ENCODE data around the gene RPH3AL. TPM values are rescaled to one million over a fixed set of nuclear protein-coding genes. Genes with fewer than 3 reads are reported as not detected.
"Not testable (repeated sequence)": the region's sequence is repeated elsewhere in the genome, so short reads cannot be mapped to it uniquely, and the experiment has no call there.

RPH3AL gene
- total RNA-seq, 1 donor from 2014 or later: 22.3 TPM

DNA sequence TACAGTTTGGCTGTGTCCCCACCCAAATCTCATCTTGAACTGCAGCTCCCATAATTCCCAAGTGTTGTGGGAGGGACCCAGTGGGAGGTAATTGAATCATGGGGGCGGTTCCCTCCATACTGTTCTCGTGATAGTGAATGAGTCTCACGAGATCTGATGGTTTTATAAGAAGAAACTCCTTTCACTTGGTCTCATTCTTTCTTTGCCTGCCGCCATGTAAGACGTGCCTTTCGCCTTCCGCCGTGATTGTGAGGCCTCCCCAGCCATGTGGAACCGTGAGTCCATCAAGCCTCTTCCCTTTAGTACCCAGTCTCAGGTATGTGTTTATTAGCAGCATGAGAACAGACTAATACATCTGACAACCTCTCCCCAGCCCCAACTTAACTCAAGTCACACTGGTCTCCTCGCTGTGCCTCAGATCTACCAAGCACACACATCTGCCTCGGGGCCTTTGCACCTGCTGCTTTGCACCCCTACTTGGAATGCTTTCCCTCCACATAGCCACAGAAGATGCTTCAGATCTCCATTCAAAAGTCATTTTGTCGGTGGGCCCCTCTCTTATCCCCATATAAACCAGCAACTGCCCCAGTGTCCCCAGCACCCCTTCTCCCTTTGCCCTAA, 74.4 kb downstream of the RPH3AL start:
- peaks cover 3% of the 10 kb centered on the region for H3K27me3 Mint-ChIP-seq (ENCODE audit: unreplicated experiment)
- peaks cover 15% of the 10 kb centered on the region for H3K36me3 Mint-ChIP-seq (ENCODE audit: unreplicated experiment)
- H3K9me3 Mint-ChIP-seq (ENCODE audit: unreplicated experiment): no peaks in the 10 kb centered on the region
- H3K27ac Mint-ChIP-seq (ENCODE audit: unreplicated experiment): no peak overlapping the region
- no peak overlapping the region for H3K4me3 Mint-ChIP-seq (ENCODE audit: unreplicated experiment)
- TF ChIP-seq, protein P1, sequence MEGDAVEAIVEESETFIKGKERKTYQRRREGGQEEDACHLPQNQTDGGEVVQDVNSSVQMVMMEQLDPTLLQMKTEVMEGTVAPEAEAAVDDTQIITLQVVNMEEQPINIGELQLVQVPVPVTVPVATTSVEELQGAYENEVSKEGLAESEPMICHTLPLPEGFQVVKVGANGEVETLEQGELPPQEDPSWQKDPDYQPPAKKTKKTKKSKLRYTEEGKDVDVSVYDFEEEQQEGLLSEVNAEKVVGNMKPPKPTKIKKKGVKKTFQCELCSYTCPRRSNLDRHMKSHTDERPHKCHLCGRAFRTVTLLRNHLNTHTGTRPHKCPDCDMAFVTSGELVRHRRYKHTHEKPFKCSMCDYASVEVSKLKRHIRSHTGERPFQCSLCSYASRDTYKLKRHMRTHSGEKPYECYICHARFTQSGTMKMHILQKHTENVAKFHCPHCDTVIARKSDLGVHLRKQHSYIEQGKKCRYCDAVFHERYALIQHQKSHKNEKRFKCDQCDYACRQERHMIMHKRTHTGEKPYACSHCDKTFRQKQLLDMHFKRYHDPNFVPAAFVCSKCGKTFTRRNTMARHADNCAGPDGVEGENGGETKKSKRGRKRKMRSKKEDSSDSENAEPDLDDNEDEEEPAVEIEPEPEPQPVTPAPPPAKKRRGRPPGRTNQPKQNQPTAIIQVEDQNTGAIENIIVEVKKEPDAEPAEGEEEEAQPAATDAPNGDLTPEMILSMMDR (IDR thresholded peaks at IDR 0.05; ENCODE audit: partially characterized antibody, unreplicated experiment): no peak
- no peak for DNase-seq
- H3K4me1 Mint-ChIP-seq (ENCODE audit: low read depth, unreplicated experiment): no peaks in the 10 kb centered on the region

DNA sequence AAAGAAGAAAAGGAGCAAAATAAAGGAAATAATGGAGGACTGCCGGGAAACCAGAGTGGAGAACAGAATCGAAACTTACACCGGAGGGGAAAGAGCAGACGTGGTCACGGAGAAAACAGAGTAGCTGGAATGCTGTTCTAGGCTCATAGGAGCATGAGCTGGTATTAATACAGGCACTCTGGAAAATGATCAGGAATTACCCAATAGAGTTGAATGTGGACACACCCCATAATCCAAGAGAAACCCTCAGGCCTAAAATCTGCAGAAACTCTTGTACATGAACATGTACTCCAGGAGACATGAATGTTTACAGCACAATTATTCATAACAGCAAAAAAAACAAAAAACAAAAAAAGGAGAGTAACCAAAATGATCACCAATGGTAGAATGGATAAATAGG, 77.7 kb downstream of the RPH3AL start:
- Mint-ChIP-seq H3K4me3 (ENCODE audit: unreplicated experiment) (no peak overlapping the region), H3K27me3 (ENCODE audit: unreplicated experiment) (peaks cover 6% of the 10 kb centered on the region), H3K36me3 (ENCODE audit: unreplicated experiment) (peaks cover 11% of the 10 kb centered on the region), H3K9me3 (ENCODE audit: unreplicated experiment) (peaks cover 7% of the 10 kb centered on the region), H3K27ac (ENCODE audit: unreplicated experiment) (no peak overlapping the region), H3K4me1 (ENCODE audit: low read depth, unreplicated experiment) (peaks cover 5% of the 10 kb centered on the region)
- no peak for DNase-seq
- TF ChIP-seq, protein P1 (IDR thresholded peaks at IDR 0.05; ENCODE audit: partially characterized antibody, unreplicated experiment): no peak

DNA sequence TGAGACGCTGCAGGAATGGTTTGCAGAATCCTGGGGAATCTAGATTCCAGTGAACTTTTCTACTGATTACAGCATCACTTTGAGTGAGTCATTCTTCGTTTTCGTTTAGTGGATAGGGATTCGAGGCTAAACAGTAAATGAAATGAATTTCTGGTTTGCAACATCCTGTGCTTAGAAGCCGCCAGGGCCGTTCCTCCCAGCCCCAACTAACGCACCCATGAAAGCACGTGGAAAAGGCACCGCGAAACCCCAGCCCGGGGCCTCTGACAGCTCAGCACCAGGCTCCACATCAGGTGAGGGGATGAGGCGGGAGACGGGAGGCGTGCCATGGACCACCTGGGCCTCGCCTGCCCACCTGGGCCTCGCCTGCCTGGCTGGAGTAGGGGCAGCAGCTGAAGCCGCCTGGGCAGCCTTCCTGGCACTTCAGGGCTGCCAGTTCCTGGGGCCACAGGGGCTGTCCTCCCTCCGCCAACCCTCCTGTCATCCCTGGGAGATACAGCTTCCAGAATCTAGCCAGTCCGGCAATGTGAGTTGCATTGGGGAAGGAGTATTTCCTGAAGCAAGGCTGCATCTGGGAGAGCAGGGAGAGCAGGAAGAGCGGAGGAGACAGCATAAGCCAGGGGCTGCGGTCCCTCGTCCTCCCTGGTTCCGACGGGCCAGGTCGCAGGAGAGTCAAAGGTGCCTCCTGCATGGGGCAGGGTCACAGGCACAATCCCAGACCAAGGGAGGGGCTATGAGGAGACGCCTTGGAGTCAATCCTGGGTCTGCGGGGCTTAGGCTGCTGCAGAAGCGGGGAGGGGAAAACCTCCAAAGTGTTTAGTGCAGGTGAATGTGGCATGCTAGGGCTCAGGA, 78.4 kb downstream of the RPH3AL start:
- Mint-ChIP-seq H3K27ac (ENCODE audit: unreplicated experiment) (no peak overlapping the region), H3K9me3 (ENCODE audit: unreplicated experiment) (peaks cover 10% of the 10 kb centered on the region), H3K4me1 (ENCODE audit: low read depth, unreplicated experiment) (peaks cover 10% of the 10 kb centered on the region), H3K4me3 (ENCODE audit: unreplicated experiment) (no peak overlapping the region), H3K36me3 (ENCODE audit: unreplicated experiment) (peaks cover 10% of the 10 kb centered on the region), H3K27me3 (ENCODE audit: unreplicated experiment) (peaks cover 9% of the 10 kb centered on the region)
- DNase-seq: no peak
- TF ChIP-seq, protein P1 (IDR thresholded peaks at IDR 0.05; ENCODE audit: partially characterized antibody, unreplicated experiment): no peak

DNA sequence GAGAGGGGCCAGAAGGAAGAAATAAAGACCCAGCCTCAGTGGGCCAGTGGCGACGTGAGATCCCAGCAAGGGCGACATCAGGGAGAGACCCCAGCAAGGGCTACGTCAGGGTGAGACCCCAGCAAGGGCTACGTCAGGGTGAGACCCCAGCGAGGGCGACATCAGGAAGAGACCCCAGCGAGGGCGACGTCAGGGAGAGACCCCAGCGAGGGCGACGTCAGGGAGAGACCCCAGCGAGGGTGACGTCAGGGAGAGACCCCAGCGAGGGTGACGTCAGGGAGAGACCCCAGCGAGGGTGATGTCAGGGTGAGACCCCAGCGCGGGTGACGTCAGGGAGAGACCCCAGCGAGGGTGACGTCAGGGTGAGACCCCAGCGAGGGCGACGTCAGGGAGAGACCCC, 79.8 kb downstream of the RPH3AL start:
- H3K4me3 Mint-ChIP-seq (ENCODE audit: unreplicated experiment); H3K36me3 Mint-ChIP-seq (ENCODE audit: unreplicated experiment): not testable (repeated sequence)

DNA sequence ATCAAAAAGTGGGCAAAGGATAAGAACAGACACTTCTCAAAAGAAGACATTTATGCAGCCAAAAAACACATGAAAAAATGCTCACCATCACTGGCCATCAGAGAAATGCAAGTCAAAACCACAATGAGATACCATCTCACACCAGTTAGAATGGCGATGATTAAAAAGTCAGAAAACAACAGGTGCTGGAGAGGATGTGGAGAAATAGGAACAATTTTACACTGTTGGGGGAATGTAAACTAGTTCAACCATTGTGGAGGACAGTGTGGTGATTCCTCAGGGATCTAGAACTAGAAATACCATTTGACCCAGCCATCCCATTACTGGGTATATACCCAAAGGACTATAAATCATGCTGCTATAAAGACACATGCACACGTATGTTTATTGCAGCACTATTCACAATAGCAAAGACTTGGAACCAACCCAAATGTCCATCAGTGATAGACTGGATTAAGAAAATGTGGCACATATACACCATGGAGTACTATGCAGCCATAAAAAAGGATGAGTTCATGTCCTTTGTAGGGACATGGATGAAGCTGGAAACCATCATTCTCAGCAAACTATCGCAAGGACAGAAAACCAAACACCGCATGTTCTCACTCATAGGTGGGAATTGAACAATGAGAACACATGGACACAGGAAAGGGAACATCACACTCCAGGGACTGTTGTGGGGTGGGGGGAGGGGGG, 80.5 kb downstream of the RPH3AL start:
- H3K27me3 Mint-ChIP-seq (ENCODE audit: unreplicated experiment): peaks cover 11% of the 10 kb centered on the region

More for the DNA sequence above, 79.8 kb downstream of the RPH3AL start:
- peaks cover 13% of the 10 kb centered on the region for H3K4me1 Mint-ChIP-seq (ENCODE audit: low read depth, unreplicated experiment)
- not testable (repeated sequence) for DNase-seq; H3K27me3 Mint-ChIP-seq (ENCODE audit: unreplicated experiment); H3K27ac Mint-ChIP-seq (ENCODE audit: unreplicated experiment)
- H3K9me3 Mint-ChIP-seq (ENCODE audit: unreplicated experiment): peaks cover 12% of the 10 kb centered on the region

More for the DNA sequence above, 80.5 kb downstream of the RPH3AL start:
- not testable (repeated sequence) for H3K27ac Mint-ChIP-seq (ENCODE audit: unreplicated experiment); DNase-seq; H3K36me3 Mint-ChIP-seq (ENCODE audit: unreplicated experiment); H3K4me3 Mint-ChIP-seq (ENCODE audit: unreplicated experiment)
- Mint-ChIP-seq H3K4me1 (ENCODE audit: low read depth, unreplicated experiment) (peaks cover 19% of the 10 kb centered on the region), H3K9me3 (ENCODE audit: unreplicated experiment) (peaks cover 13% of the 10 kb centered on the region)
